Stimulated activated naive CD8-positive, alpha-beta T cell treated with anti-CD3 and anti-CD28 coated beads, Interleukin-15, Interleukin-2, amounts not matched to agents 100 U/mL and 50 U/mL, for 24 hours (primary cell): ENCODE measurements around the gene KLHL36.

Experiments
- ATAC-seq: fragments of 150-1000 bp; cut with Tn5 transposase; one replicate; pipeline ENCODE4 v1.10.0; 2021
- DNase-seq: peaks from one replicate; pipeline ENCODE4 v3.0.0; 2021

Gene KLHL36

GRCh38 chr16:84643674-84644073 lies 4.6 kb upstream of the KLHL36 start:
- ATAC-seq: no peak
- no peak for DNase-seq

GRCh38 chr16:84648595-84649510 lies 542 bp downstream of the KLHL36 start:
- ATAC-seq (peak; percentile 50), DNase-seq (peak; percentile 49)

GRCh38 chr16:84649511-84649861 lies 1.2 kb downstream of the KLHL36 start:
- DNase-seq: no peak
- no peak for ATAC-seq

- DNase-seq (no peak), ATAC-seq (no peak)
These were observed 2.0 kb downstream of the KLHL36 start for GRCh38 chr16:84650062-84650991.

- no peak for ATAC-seq
- DNase-seq: no peak
These were observed 4.3 kb downstream of the KLHL36 start for GRCh38 chr16:84652566-84652965.

GRCh38 chr16:84654238-84654637 lies 5.9 kb downstream of the KLHL36 start:
- ATAC-seq (no peak), DNase-seq (no peak)

GRCh38 chr16:84654998-84655397 lies 6.7 kb downstream of the KLHL36 start:
- no peak for ATAC-seq
- no peak for DNase-seq

- no peak for DNase-seq
These were observed 8.3 kb downstream of the KLHL36 start for GRCh38 chr16:84656649-84657048.

GRCh38 chr16:84657229-84657837 lies 9.0 kb downstream of the KLHL36 start:
- ATAC-seq: no peak
- no peak for DNase-seq

More at GRCh38 chr16:84656649-84657048, 8.3 kb downstream of the KLHL36 start:
- ATAC-seq: no peak

GRCh38 chr16:84658690-84659089 lies 10.4 kb downstream of the KLHL36 start:
- ATAC-seq (no peak), DNase-seq (no peak)

- ATAC-seq: no peak
- no peak for DNase-seq
These were observed 11.5 kb downstream of the KLHL36 start for GRCh38 chr16:84659656-84660300.

GRCh38 chr16:84660973-84661372 lies 12.7 kb downstream of the KLHL36 start:
- ATAC-seq (no peak), DNase-seq (no peak)

- ATAC-seq (no peak), DNase-seq (no peak)
These were observed 13.2 kb downstream of the KLHL36 start for GRCh38 chr16:84661418-84662060.

GRCh38 chr16:84662471-84662870 lies 14.2 kb downstream of the KLHL36 start:
- DNase-seq: no peak
- ATAC-seq: no peak

- DNase-seq: no peak
- no peak for ATAC-seq
These were observed 15.3 kb downstream of the KLHL36 start for GRCh38 chr16:84663433-84664101.

GRCh38 chr16:84665359-84665758 lies 17.0 kb downstream of the KLHL36 start:
- DNase-seq: no peak
- ATAC-seq: no peak

GRCh38 chr16:84665843-84666242 lies 17.5 kb downstream of the KLHL36 start:
- no peak for ATAC-seq
- DNase-seq: no peak

- no peak for DNase-seq
- no peak for ATAC-seq
These were observed 19.4 kb downstream of the KLHL36 start for GRCh38 chr16:84667600-84668309.

GRCh38 chr16:84670063-84670462 lies 21.8 kb downstream of the KLHL36 start:
- ATAC-seq (no peak), DNase-seq (no peak)
